GM21528 (cell line): Measurements from ENCODE around the gene BEST1.

Experiments
- ATAC-seq: cut with Tn5 transposase; IDR thresholded peaks from one replicate; pipeline ENCODE4 v1.9.1; 2021; ENCODE audit warnings: mild to moderate bottlenecking, moderate library complexity; ENCODE audit not compliant: unreplicated experiment, low FRiP score

Gene BEST1

GRCh38 chr11:61914471-61915171 lies 35.5 kb upstream of the BEST1 start:
- ATAC-seq = no peak

GRCh38 chr11:61916737-61917333 lies 33.3 kb upstream of the BEST1 start:
- ATAC-seq = no peak

GRCh38 chr11:61917334-61918109 lies 32.6 kb upstream of the BEST1 start, which contains the start of gene RAB3IL1:
Gene RAB3IL1, minus strand, starts transcription at chr11:61917566. Its CDS starts 199 bp downstream, at chr11:61917367.
- ATAC-seq = no peak

- ATAC-seq = no peak
These were observed 31.8 kb upstream of the BEST1 start for GRCh38 chr11:61918251-61918937.

GRCh38 chr11:61918938-61919704 lies 31.0 kb upstream of the BEST1 start:
- no peak for ATAC-seq

GRCh38 chr11:61919705-61920631 lies 30.2 kb upstream of the BEST1 start:
- no peak for ATAC-seq

GRCh38 chr11:61921446-61921845 lies 28.7 kb upstream of the BEST1 start:
- no peak for ATAC-seq

- ATAC-seq = no peak
These were observed 27.6 kb upstream of the BEST1 start for GRCh38 chr11:61922539-61922938.

GRCh38 chr11:61923166-61924063 lies 26.7 kb upstream of the BEST1 start:
- no peak for ATAC-seq

GRCh38 chr11:61924064-61924455 lies 26.1 kb upstream of the BEST1 start:
- no peak for ATAC-seq

- no peak for ATAC-seq
These were observed 24.4 kb upstream of the BEST1 start for GRCh38 chr11:61925736-61926135.

GRCh38 chr11:61926235-61926634 lies 23.9 kb upstream of the BEST1 start:
- ATAC-seq = no peak

GRCh38 chr11:61927501-61927900 lies 22.6 kb upstream of the BEST1 start:
- ATAC-seq = no peak

- no peak for ATAC-seq
These were observed 21.5 kb upstream of the BEST1 start for GRCh38 chr11:61928606-61929005.

- ATAC-seq = no peak
These were observed 19.2 kb upstream of the BEST1 start for GRCh38 chr11:61930933-61931332.

GRCh38 chr11:61935861-61936260 lies 14.3 kb upstream of the BEST1 start:
- ATAC-seq = no peak

GRCh38 chr11:61940466-61940865 lies 9.7 kb upstream of the BEST1 start:
- ATAC-seq = no peak

GRCh38 chr11:61945191-61945590 lies 5.0 kb upstream of the BEST1 start:
- ATAC-seq = no peak
